Ishikawa (cell line): ENCODE measurements around the gene OTUB2.

Experiments
- REST ChIP-seq: IDR thresholded peaks from 2 replicates; pipeline ENCODE4 v1.6.1; 2012; ENCODE audit warnings: low read depth, mild to moderate bottlenecking
- TCF12 ChIP-seq: IDR thresholded peaks from 2 replicates; pipeline ENCODE4 v1.6.1; 2012; ENCODE audit warnings: low read depth
- TEAD4 ChIP-seq: IDR thresholded peaks from 2 replicates; pipeline ENCODE4 v1.6.1; 2012
- TF ChIP-seq, protein P1 (sequence below): IDR thresholded peaks from 2 replicates; pipeline ENCODE4 v1.6.1; 2012

DNA sequence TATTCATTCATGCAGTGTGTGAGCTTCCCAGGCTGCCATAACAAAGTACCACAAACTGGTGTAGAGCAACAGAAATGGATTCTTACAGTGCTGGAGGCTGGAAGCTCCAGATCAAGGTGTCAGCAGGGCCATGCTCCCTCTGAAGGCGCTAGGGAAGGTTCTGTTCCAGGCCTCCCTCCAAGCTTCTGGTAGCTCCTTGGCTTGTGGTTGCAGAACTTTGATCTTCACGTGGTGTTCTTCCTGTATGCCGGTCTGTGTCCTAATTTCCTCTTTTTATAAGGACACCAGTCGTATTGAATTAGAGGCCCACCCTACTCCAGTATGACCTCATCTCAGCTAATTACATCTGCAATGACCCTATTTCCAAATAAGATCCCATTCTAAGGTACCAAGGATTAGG is 3.1 kb downstream of the OTUB2 start:
- TF ChIP-seq TCF12 (no peak), REST (no peak), TEAD4 (no peak)
- TF ChIP-seq, protein P1, sequence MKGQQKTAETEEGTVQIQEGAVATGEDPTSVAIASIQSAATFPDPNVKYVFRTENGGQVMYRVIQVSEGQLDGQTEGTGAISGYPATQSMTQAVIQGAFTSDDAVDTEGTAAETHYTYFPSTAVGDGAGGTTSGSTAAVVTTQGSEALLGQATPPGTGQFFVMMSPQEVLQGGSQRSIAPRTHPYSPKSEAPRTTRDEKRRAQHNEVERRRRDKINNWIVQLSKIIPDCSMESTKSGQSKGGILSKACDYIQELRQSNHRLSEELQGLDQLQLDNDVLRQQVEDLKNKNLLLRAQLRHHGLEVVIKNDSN, result no peak
